Measurements from ENCODE around the gene ZNF516. TPM values are rescaled to one million over a fixed set of nuclear protein-coding genes. Genes with fewer than 3 reads are reported as not detected.

ZNF516 gene
- total RNA-seq, 1 experiment from 2014 or later, result 25.5 TPM

- no peaks in the 10 kb centered on the region for H3K27me3 ChIP-seq (replicated peaks; ENCODE audit: control insufficient read depth, insufficient read depth, low read length)
- peak in 1 of 2 experiments; percentile 3 for TF ChIP-seq CTCF (IDR thresholded peaks at IDR 0.05; ENCODE audit: insufficient read depth in 1 of 2, low read depth in 1 of 2, low read length in 1 of 2, severe bottlenecking in 1 of 2, unreplicated experiment in 1 of 2)
- no TSS peak for BruUV-seq (replicated peaks)
- no peaks in the 10 kb centered on the region for H3K9me3 Mint-ChIP-seq (ENCODE audit: unreplicated experiment)
- H3K36me3 Mint-ChIP-seq (ENCODE audit: insufficient read depth, unreplicated experiment), result no peaks in the 10 kb centered on the region
- POLR2A ChIA-PET, result no interaction called here
- CTCF ChIA-PET, result no interaction called here
- no peaks in the 10 kb centered on the region for H3K9me3 ChIP-seq
- H3K4me3 ChIP-seq (ENCODE audit: low read depth, low read length), result peak overlapping the region; percentile 63
- peak in 1 of 2 experiments; percentile 44 for DNase-seq
- no peaks in the 10 kb centered on the region for H3K27me3 Mint-ChIP-seq (ENCODE audit: insufficient read depth, unreplicated experiment)
- H3K4me3 Mint-ChIP-seq (ENCODE audit: unreplicated experiment), result peak overlapping the region; percentile 83
- intact Hi-C loops (cut with micrococcal nuclease; ENCODE audit: unreplicated experiment), result no loop called here
- peak overlapping the region; percentile 88 for H3K27ac Mint-ChIP-seq (ENCODE audit: unreplicated experiment)
- no peaks in the 10 kb centered on the region for H3K4me1 ChIP-seq
- H3K4me1 Mint-ChIP-seq (ENCODE audit: low read depth, unreplicated experiment), result no peaks in the 10 kb centered on the region
- H3K36me3 ChIP-seq (ENCODE audit: control insufficient read depth, insufficient read depth, low read length), result no peaks in the 10 kb centered on the region
Observed at GRCh38 chr18:76496194-76496890, 1.3 kb upstream of the ZNF516 start.

- no peaks in the 10 kb centered on the region for H3K27me3 Mint-ChIP-seq (ENCODE audit: insufficient read depth, unreplicated experiment)
- intact Hi-C loops (cut with micrococcal nuclease; ENCODE audit: unreplicated experiment), result loop anchor here (2.0 kb wide), 1 partner anchor 69 kb away; no protein-coding TSS in a partner anchor
- CTCF ChIA-PET, result no interaction called here
- Histone ChIP-seq H3K27me3 (replicated peaks; ENCODE audit: control insufficient read depth, insufficient read depth, low read length) (no peaks in the 10 kb centered on the region), H3K4me3 (ENCODE audit: low read depth, low read length) (peak overlapping the region; percentile 63), H3K9me3 (no peaks in the 10 kb centered on the region), H3K36me3 (ENCODE audit: control insufficient read depth, insufficient read depth, low read length) (no peaks in the 10 kb centered on the region), H3K4me1 (no peaks in the 10 kb centered on the region)
- H3K36me3 Mint-ChIP-seq (ENCODE audit: insufficient read depth, unreplicated experiment), result no peaks in the 10 kb centered on the region
- peak in 1 of 2 experiments; percentile 12 for DNase-seq
- H3K9me3 Mint-ChIP-seq (ENCODE audit: unreplicated experiment), result no peaks in the 10 kb centered on the region
- no peaks in the 10 kb centered on the region for H3K4me1 Mint-ChIP-seq (ENCODE audit: low read depth, unreplicated experiment)
- peak overlapping the region; percentile 83 for H3K4me3 Mint-ChIP-seq (ENCODE audit: unreplicated experiment)
- POLR2A ChIA-PET, result no interaction called here
- no TSS peak for BruUV-seq (replicated peaks)
- no peak for TF ChIP-seq CTCF (IDR thresholded peaks at IDR 0.05; ENCODE audit: insufficient read depth in 1 of 2, low read depth in 1 of 2, low read length in 1 of 2, severe bottlenecking in 1 of 2, unreplicated experiment in 1 of 2)
- H3K27ac Mint-ChIP-seq (ENCODE audit: unreplicated experiment), result peak overlapping the region; percentile 88
Observed at GRCh38 chr18:76495435-76496193, 572 bp upstream of the ZNF516 start.

- no peaks in the 10 kb centered on the region for H3K9me3 Mint-ChIP-seq (ENCODE audit: unreplicated experiment)
- no TSS peak for BruUV-seq (replicated peaks)
- no peaks in the 10 kb centered on the region for H3K4me1 ChIP-seq
- H3K27ac Mint-ChIP-seq (ENCODE audit: unreplicated experiment), result peak overlapping the region; percentile 65
- ChIA-PET CTCF (no interaction called here), POLR2A (no interaction called here)
- peak overlapping the region; percentile 63 for H3K4me3 ChIP-seq (ENCODE audit: low read depth, low read length)
- H3K36me3 ChIP-seq (ENCODE audit: control insufficient read depth, insufficient read depth, low read length), result no peaks in the 10 kb centered on the region
- DNase-seq, result peak in 1 of 2 experiments; percentile 14
- no peaks in the 10 kb centered on the region for H3K4me1 Mint-ChIP-seq (ENCODE audit: low read depth, unreplicated experiment)
- H3K4me3 Mint-ChIP-seq (ENCODE audit: unreplicated experiment), result peak overlapping the region; percentile 78
- H3K27me3 Mint-ChIP-seq (ENCODE audit: insufficient read depth, unreplicated experiment), result no peaks in the 10 kb centered on the region
- H3K36me3 Mint-ChIP-seq (ENCODE audit: insufficient read depth, unreplicated experiment), result no peaks in the 10 kb centered on the region
- H3K27me3 ChIP-seq (replicated peaks; ENCODE audit: control insufficient read depth, insufficient read depth, low read length), result no peaks in the 10 kb centered on the region
- TF ChIP-seq CTCF (IDR thresholded peaks at IDR 0.05; ENCODE audit: insufficient read depth in 1 of 2, low read depth in 1 of 2, low read length in 1 of 2, severe bottlenecking in 1 of 2, unreplicated experiment in 1 of 2), result no peak
- intact Hi-C loops (cut with micrococcal nuclease; ENCODE audit: unreplicated experiment), result loop anchor here (2.0 to 5.0 kb wide), 2 partner anchors 70 to 563 kb away; no protein-coding TSS in a partner anchor
- no peaks in the 10 kb centered on the region for H3K9me3 ChIP-seq
Observed at GRCh38 chr18:76494231-76495005, 624 bp downstream of the ZNF516 start.

All from Caco-2 (cell line).